BLaER1 (cell line): ENCODE results near the gene SLCO3A1.

ENCODE experiments used
- H3K27ac ChIP-seq: shearing (Covaris generic); formaldehyde crosslinking; 2 replicates; pipeline ENCODE4 v1.8.1; 2022
- H3K27me3 ChIP-seq: shearing (Covaris generic); formaldehyde crosslinking; 2 replicates; pipeline ENCODE4 v1.8.1; 2022
- H3K36me3 ChIP-seq: shearing (Covaris generic); formaldehyde crosslinking; 2 replicates; pipeline ENCODE4 v1.8.1; 2022
- H3K4me1 ChIP-seq: shearing (Covaris generic); formaldehyde crosslinking; 2 replicates; pipeline ENCODE4 v1.8.1; 2022
- H3K4me2 ChIP-seq: shearing (Covaris generic); formaldehyde crosslinking; 2 replicates; pipeline ENCODE4 v1.8.1; 2022
- H3K4me3 ChIP-seq: shearing (Covaris generic); formaldehyde crosslinking; 2 replicates; pipeline ENCODE4 v1.8.1; 2022
- H3K9ac ChIP-seq: shearing (Covaris generic); formaldehyde crosslinking; 2 replicates; pipeline ENCODE4 v1.8.1; 2022
- H3K9me3 ChIP-seq: shearing (Covaris generic); formaldehyde crosslinking; 2 replicates; pipeline ENCODE4 v1.8.1; 2022
- H4K20me1 ChIP-seq: shearing (Covaris generic); formaldehyde crosslinking; 2 replicates; pipeline ENCODE4 v1.8.1; 2022
- Cebpa-rat ChIP-seq: shearing (Covaris generic); IDR thresholded peaks from 2 replicates; pipeline ENCODE4 v1.8.1; 2022

The SLCO3A1 gene

GRCh38 chr15:91941871-91942658, 88.6 kb downstream of the SLCO3A1 start:
- H3K27me3 ChIP-seq = no peaks in the 10 kb centered on the region
- peak overlapping the region; percentile 57; the same call in 1 of the 2 replicates for H3K4me2 ChIP-seq
- H3K9me3 ChIP-seq = no peaks in the 10 kb centered on the region
- H3K4me3 ChIP-seq = no peak overlapping the region
- 0 out of 2 replicates have a peak overlapping the region, but pooled peaks have one; percentile 31 for H3K27ac ChIP-seq
- 0 out of 2 replicates have a peak, but pooled peaks cover 5% of the 10 kb centered on the region for H4K20me1 ChIP-seq
- TF ChIP-seq Cebpa-rat = no peak
- H3K9ac ChIP-seq = no peak overlapping the region
- H3K36me3 ChIP-seq = no peaks in the 10 kb centered on the region
- peaks cover 31% of the 10 kb centered on the region for H3K4me1 ChIP-seq

- H3K4me3 ChIP-seq = no peak overlapping the region
- no peaks in the 10 kb centered on the region for H3K27me3 ChIP-seq
- no peaks in the 10 kb centered on the region for H3K36me3 ChIP-seq
- 0 out of 2 replicates have a peak, but pooled peaks cover 7% of the 10 kb centered on the region for H4K20me1 ChIP-seq
- TF ChIP-seq Cebpa-rat = peak; percentile 100
- peak overlapping the region; percentile 57 for H3K4me2 ChIP-seq
- peaks cover 31% of the 10 kb centered on the region for H3K4me1 ChIP-seq
- H3K9me3 ChIP-seq = no peaks in the 10 kb centered on the region
- 0 out of 2 replicates have a peak overlapping the region, but pooled peaks have one; percentile 31 for H3K27ac ChIP-seq
- H3K9ac ChIP-seq = no peak overlapping the region
These were observed 89.3 kb downstream of the SLCO3A1 start for GRCh38 chr15:91942720-91943394.

- Histone ChIP-seq H3K36me3 (no peaks in the 10 kb centered on the region), H3K27me3 (no peaks in the 10 kb centered on the region), H3K27ac (no peak overlapping the region), H4K20me1 (0 out of 2 replicates have a peak, but pooled peaks cover 7% of the 10 kb centered on the region), H3K9ac (no peak overlapping the region), H3K9me3 (no peaks in the 10 kb centered on the region), H3K4me1 (peaks cover 31% of the 10 kb centered on the region), H3K4me3 (no peak overlapping the region), H3K4me2 (no peak overlapping the region)
- no peak for TF ChIP-seq Cebpa-rat
These were observed 90.8 kb downstream of the SLCO3A1 start for GRCh38 chr15:91944331-91944730.

GRCh38 chr15:91945385-91945784, 91.9 kb downstream of the SLCO3A1 start:
- Histone ChIP-seq H3K9ac (no peak overlapping the region), H3K36me3 (no peaks in the 10 kb centered on the region), H3K4me1 (peaks cover 29% of the 10 kb centered on the region), H3K9me3 (no peaks in the 10 kb centered on the region), H3K4me2 (no peak overlapping the region), H3K27me3 (no peaks in the 10 kb centered on the region), H3K4me3 (no peak overlapping the region), H4K20me1 (0 out of 2 replicates have a peak, but pooled peaks cover 7% of the 10 kb centered on the region), H3K27ac (no peak overlapping the region)
- no peak for TF ChIP-seq Cebpa-rat

GRCh38 chr15:91946075-91946474, 92.6 kb downstream of the SLCO3A1 start:
- H3K27ac ChIP-seq = no peak overlapping the region
- H3K9me3 ChIP-seq = no peaks in the 10 kb centered on the region
- H3K9ac ChIP-seq = no peak overlapping the region
- no peak overlapping the region for H3K4me2 ChIP-seq
- no peak for TF ChIP-seq Cebpa-rat
- no peaks in the 10 kb centered on the region for H3K36me3 ChIP-seq
- 0 out of 2 replicates have a peak, but pooled peaks cover 7% of the 10 kb centered on the region for H4K20me1 ChIP-seq
- H3K4me3 ChIP-seq = no peak overlapping the region
- no peaks in the 10 kb centered on the region for H3K27me3 ChIP-seq
- H3K4me1 ChIP-seq = peaks cover 25% of the 10 kb centered on the region

GRCh38 chr15:91946581-91947292, 93.2 kb downstream of the SLCO3A1 start:
- Histone ChIP-seq H3K9ac (no peak overlapping the region), H3K27ac (no peak overlapping the region), H3K4me3 (no peak overlapping the region), H3K36me3 (no peaks in the 10 kb centered on the region), H3K27me3 (no peaks in the 10 kb centered on the region), H3K9me3 (no peaks in the 10 kb centered on the region), H4K20me1 (0 out of 2 replicates have a peak, but pooled peaks cover 7% of the 10 kb centered on the region), H3K4me2 (no peak overlapping the region), H3K4me1 (peaks cover 25% of the 10 kb centered on the region)
- no peak for TF ChIP-seq Cebpa-rat

- no peaks in the 10 kb centered on the region for H3K9me3 ChIP-seq
- peaks cover 23% of the 10 kb centered on the region for H3K4me1 ChIP-seq
- TF ChIP-seq Cebpa-rat = no peak
- no peaks in the 10 kb centered on the region for H3K36me3 ChIP-seq
- H3K27me3 ChIP-seq = no peaks in the 10 kb centered on the region
- H3K4me3 ChIP-seq = no peak overlapping the region
- no peak overlapping the region for H3K9ac ChIP-seq
- H3K4me2 ChIP-seq = no peak overlapping the region
- H4K20me1 ChIP-seq = 0 out of 2 replicates have a peak, but pooled peaks cover 7% of the 10 kb centered on the region
- no peak overlapping the region for H3K27ac ChIP-seq
These were observed 93.8 kb downstream of the SLCO3A1 start for GRCh38 chr15:91947293-91947679.

GRCh38 chr15:91947683-91948608, 94.4 kb downstream of the SLCO3A1 start:
- no peaks in the 10 kb centered on the region for H3K36me3 ChIP-seq
- peaks cover 18% of the 10 kb centered on the region for H3K4me1 ChIP-seq
- H3K4me2 ChIP-seq = no peak overlapping the region
- H3K9me3 ChIP-seq = no peaks in the 10 kb centered on the region
- TF ChIP-seq Cebpa-rat = no peak
- no peaks in the 10 kb centered on the region for H3K27me3 ChIP-seq
- H3K27ac ChIP-seq = no peak overlapping the region
- no peak overlapping the region for H3K4me3 ChIP-seq
- H3K9ac ChIP-seq = no peak overlapping the region
- 0 out of 2 replicates have a peak, but pooled peaks cover 7% of the 10 kb centered on the region for H4K20me1 ChIP-seq

GRCh38 chr15:91949361-91949760, 95.9 kb downstream of the SLCO3A1 start:
- no peak overlapping the region for H3K4me3 ChIP-seq
- H3K9ac ChIP-seq = no peak overlapping the region
- no peaks in the 10 kb centered on the region for H3K27me3 ChIP-seq
- no peaks in the 10 kb centered on the region for H3K36me3 ChIP-seq
- no peak for TF ChIP-seq Cebpa-rat
- 0 out of 2 replicates have a peak, but pooled peaks cover 7% of the 10 kb centered on the region for H4K20me1 ChIP-seq
- peaks cover 20% of the 10 kb centered on the region for H3K4me1 ChIP-seq
- no peak overlapping the region for H3K4me2 ChIP-seq
- no peak overlapping the region for H3K27ac ChIP-seq
- no peaks in the 10 kb centered on the region for H3K9me3 ChIP-seq
